Measurements from ENCODE around the gene ABHD16A. TPM values are rescaled to one million over a fixed set of nuclear protein-coding genes. Genes with fewer than 3 reads are reported as not detected.
A peak's percentile ranks its signal among the peaks of the same experiment; 100 is the strongest.

Gene ABHD16A
- total and polyA plus RNA-seq, 10 of the 15 experiments (the other 5 are each of a cell fraction or from before 2014, with no cell fraction given): 7.5 to 43.0 (median 32.9) TPM

- no peak for TF ChIP-seq ZBTB11 (CRISPR knock-in tag; IDR thresholded peaks at IDR 0.05)
- no peak for TF ChIP-seq ZNF592 (IDR thresholded peaks at IDR 0.05)
- no peak for TF ChIP-seq CBFB (IDR thresholded peaks at IDR 0.05; ENCODE audit: low read depth)
- 0 out of 2 replicates have a peak, but pooled peaks have one; percentile 35 for TF ChIP-seq GATAD2B (conservative IDR thresholded peaks at IDR 0.05; ENCODE audit: low read depth)
- no peak; the same call in 1 of the 2 replicates for TF ChIP-seq STAT1 (conservative IDR thresholded peaks at IDR 0.05)
- TF ChIP-seq ZNF274 (IDR thresholded peaks at IDR 0.05; ENCODE audit: insufficient read depth, insufficient read length): no peak
- no peak for TF ChIP-seq EED (IDR thresholded peaks at IDR 0.05; ENCODE audit: low read depth)
- no peak for TF ChIP-seq PAX8 (IDR thresholded peaks at IDR 0.05)
- 0 out of 2 replicates have a peak, but pooled peaks have one; percentile 14 for TF ChIP-seq LARP7 (IDR thresholded peaks at IDR 0.05)
Measured at GRCh38 chr6:31729979-31730630, 27.0 kb upstream of the ABHD16A start (continued).
